GM21619 (cell line): ENCODE results near the gene RAB11FIP4.

Experiments used
- ATAC-seq: cut with Tn5 transposase; IDR thresholded peaks from one replicate; pipeline ENCODE4 v1.9.1; 2021; ENCODE audit not compliant: unreplicated experiment

RAB11FIP4 gene

DNA sequence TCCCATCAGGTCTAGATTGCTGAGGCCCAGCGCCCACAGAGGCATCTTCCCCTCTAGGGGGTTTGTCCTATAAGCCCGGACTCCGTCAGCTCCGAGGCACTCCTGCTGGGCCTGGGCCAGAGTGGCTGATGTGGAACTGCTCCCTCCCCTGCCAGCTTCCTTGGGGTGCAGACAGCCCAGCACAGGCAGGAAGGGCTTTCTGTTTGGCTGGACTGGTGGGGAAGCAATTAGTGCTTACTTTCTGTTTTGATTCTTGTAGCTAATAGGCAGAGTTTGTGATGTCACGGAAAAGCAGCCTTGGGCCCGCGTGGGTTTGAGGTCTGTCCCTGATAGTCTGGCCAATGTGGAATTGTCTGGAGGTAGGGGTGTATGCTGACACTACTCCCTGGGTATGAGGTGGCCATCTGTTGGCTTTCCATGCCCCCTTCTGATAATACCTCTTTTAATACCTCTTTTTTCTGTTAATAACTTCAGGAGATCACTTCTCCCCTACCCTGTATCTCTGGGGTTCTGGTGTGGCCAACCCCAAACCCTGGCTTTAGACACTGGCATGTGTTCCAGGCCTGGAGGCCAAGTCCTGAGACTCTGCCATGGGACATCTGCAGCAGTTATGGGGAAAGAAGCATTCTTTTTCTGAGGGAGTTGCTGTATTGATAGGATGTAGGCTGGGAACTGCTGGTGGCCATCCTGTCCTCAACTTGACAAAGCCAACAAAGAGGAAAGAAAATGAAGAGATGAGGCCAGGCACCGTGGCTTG, 190.9 kb downstream of the RAB11FIP4 start:
- ATAC-seq, result peak; percentile 48

- ATAC-seq, result no peak
Measured at GRCh38 chr17:31583772-31584356, 192.4 kb downstream of the RAB11FIP4 start.

DNA sequence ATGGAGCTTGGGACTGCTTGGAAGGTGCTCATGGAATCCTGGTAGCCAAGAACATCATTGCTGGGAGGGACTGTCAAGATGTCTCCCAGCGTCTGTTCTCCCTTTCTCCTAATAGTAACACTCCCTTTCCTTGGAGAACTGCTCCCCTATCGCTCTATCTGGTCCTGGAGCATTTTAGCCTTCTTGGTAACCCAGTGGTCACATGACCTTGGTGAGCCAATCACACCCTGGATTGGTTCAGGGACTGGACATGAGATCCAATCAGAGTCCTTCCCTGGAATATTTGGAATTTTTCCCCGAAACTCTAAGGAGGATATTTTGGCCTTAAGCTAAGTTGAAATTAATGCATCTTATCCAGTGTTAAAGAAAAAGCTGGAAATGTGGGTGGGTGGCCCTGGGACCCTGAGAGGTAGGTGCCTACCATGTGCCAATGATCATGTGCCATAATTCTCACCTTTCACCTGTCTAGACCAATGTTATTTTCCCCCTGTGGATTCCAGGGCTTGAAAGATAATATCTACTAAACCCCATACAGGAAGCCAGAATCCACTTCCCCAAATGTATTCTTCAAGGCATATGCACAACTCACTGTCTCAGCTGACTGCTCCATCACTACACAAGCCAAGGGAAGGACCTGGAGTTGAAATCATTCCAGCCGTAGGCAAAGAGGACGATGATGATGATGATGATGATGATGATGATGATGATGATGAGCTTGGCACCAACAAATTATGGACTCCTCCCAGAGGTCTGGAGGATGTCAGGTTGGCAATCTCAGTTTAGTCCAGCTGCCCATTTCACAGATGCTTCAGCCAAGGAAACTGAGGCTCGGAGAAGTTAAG, 193.2 kb downstream of the RAB11FIP4 start:
- ATAC-seq, result no peak

GRCh38 chr17:31585280-31585630, 193.8 kb downstream of the RAB11FIP4 start:
- ATAC-seq, result no peak

- ATAC-seq, result no peak
Measured at GRCh38 chr17:31586946-31587345, 195.5 kb downstream of the RAB11FIP4 start.

GRCh38 chr17:31587462-31587861, 196.0 kb downstream of the RAB11FIP4 start:
- ATAC-seq, result no peak
